A549 (cell line): ENCODE results near the gene ODF2L.

ENCODE experiments used
- CEBPB ChIP-seq, 2 experiments: fragments of >200 bp in 1 of 2; sonication (Bioruptor Twin) in 1 of 2; formaldehyde crosslinking in 1 of 2; IDR thresholded peaks; 2 replicates each; pipeline ENCODE4 v1.6.1; 2012 to 2016
- CTCF ChIP-seq: fragments of >200 bp; sonication (Bioruptor Twin); formaldehyde crosslinking; IDR thresholded peaks from 3 replicates; pipeline ENCODE4 v1.5.1; 2016
- FOSB ChIP-seq: fragments of 250-450 bp; sonication (Bioruptor Pico); IDR thresholded peaks from 2 replicates; pipeline ENCODE4 v1.5.0; 2020; ENCODE audit warnings: mild to moderate bottlenecking, moderate library complexity
- MAFK ChIP-seq: fragments of 450-650 bp; IDR thresholded peaks from 2 replicates; pipeline ENCODE4 v1.6.1; 2014; ENCODE audit not compliant: partially characterized antibody
- MAZ ChIP-seq: fragments of 150-350 bp; IDR thresholded peaks from 2 replicates; pipeline ENCODE4 v1.6.1; 2014; ENCODE audit warnings: antibody characterized with exemption, low read depth, low read length, borderline replicate concordance
- POLR2A ChIP-seq: IDR thresholded peaks from 2 replicates; pipeline ENCODE4 v1.6.1; 2012; ENCODE audit warnings: mild to moderate bottlenecking, low read length
- RAD21 ChIP-seq, 2 experiments: fragments of >200 bp in 1 of 2; sonication (Bioruptor Twin) in 1 of 2; formaldehyde crosslinking in 1 of 2; IDR thresholded peaks in 1 of 2; conservative IDR thresholded peaks in 1 of 2; 2 replicates in 1 of 2; 3 replicates in 1 of 2; pipeline ENCODE4 v1.6.1; 2012 to 2018; ENCODE audit warnings: inconsistent platforms in 1 of 2

- TF ChIP-seq CEBPB (IDR thresholded peaks at IDR 0.05) (no peak), MAZ (no peak), MAFK (no peak), FOSB (CRISPR knock-in tag) (no peak), CTCF (no peak), RAD21 (conservative IDR thresholded peaks at IDR 0.05 in 1 of 2, IDR thresholded peaks at IDR 0.05 in 1 of 2) (no peak), POLR2A (no peak)
Measured at GRCh38 chr1:86389307-86389706, 6.8 kb downstream of the ODF2L start.
